MM.1S (cell line): ENCODE data around the gene DIS3L2.
"Not testable (repeated sequence)": the region's sequence is repeated elsewhere in the genome, so short reads cannot be mapped to it uniquely, and the experiment has no call there.

Source experiments
- DNase-seq: peaks from one replicate; pipeline ENCODE4 v3.0.0-alpha.2; 2015
- H2AFZ ChIP-seq: fragments of 300-600 bp; sonication (generic); 2 replicates; pipeline ENCODE4 v1.6.0; 2016; ENCODE audit warnings: antibody characterized with exemption, low read length
- H3F3A ChIP-seq: fragments of 300-600 bp; sonication (generic); 2 replicates; pipeline ENCODE4 v1.6.1; 2016; ENCODE audit warnings: mild to moderate bottlenecking, antibody characterized with exemption, low read length, moderate library complexity, mixed read lengths; ENCODE audit not compliant: insufficient read depth
- H3K27ac ChIP-seq: fragments of 300-600 bp; sonication (generic); 2 replicates; pipeline ENCODE4 v1.5.1; 2016; ENCODE audit warnings: mild to moderate bottlenecking, low read length
- H3K27me3 ChIP-seq: fragments of 300-600 bp; sonication (generic); replicated peaks from 2 replicates; pipeline ENCODE4 v1.6.0; 2016; ENCODE audit warnings: low read length; ENCODE audit not compliant: insufficient read depth
- H3K36me3 ChIP-seq: fragments of 300-600 bp; sonication (generic); replicated peaks from 2 replicates; pipeline ENCODE4 v1.6.1; 2016; ENCODE audit warnings: mild to moderate bottlenecking, low read length, mixed read lengths; ENCODE audit not compliant: insufficient read depth
- H3K4me1 ChIP-seq: fragments of 300-600 bp; sonication (generic); 2 replicates; pipeline ENCODE4 v1.6.1; 2016; ENCODE audit warnings: low read length, mixed read lengths
- H3K4me2 ChIP-seq: fragments of 300-600 bp; sonication (generic); 2 replicates; pipeline ENCODE4 v1.6.0; 2016; ENCODE audit warnings: low read depth, low read length
- H3K4me3 ChIP-seq: fragments of 300-600 bp; sonication (generic); 2 replicates; pipeline ENCODE4 v1.5.1; 2016; ENCODE audit warnings: low read length, mixed read lengths
- H3K79me2 ChIP-seq: fragments of 300-600 bp; sonication (generic); 2 replicates; pipeline ENCODE4 v1.6.1; 2016; ENCODE audit warnings: mixed run types, low read length, mixed read lengths
- H3K9ac ChIP-seq: fragments of 300-600 bp; sonication (generic); 2 replicates; pipeline ENCODE4 v1.6.1; 2016; ENCODE audit warnings: low read length, mixed read lengths
- H3K9me2 ChIP-seq: fragments of 300-600 bp; sonication (generic); replicated peaks from 2 replicates; pipeline ENCODE4 v1.6.1; 2016; ENCODE audit warnings: mild to moderate bottlenecking, low read length, mixed read lengths; ENCODE audit not compliant: insufficient read depth
- H3K9me3 ChIP-seq: fragments of 300-600 bp; sonication (generic); replicated peaks from 2 replicates; pipeline ENCODE4 v1.6.1; 2016; ENCODE audit warnings: mild to moderate bottlenecking, low read length, mixed read lengths; ENCODE audit not compliant: insufficient read depth
- H4K20me1 ChIP-seq: fragments of 300-600 bp; sonication (generic); 2 replicates; pipeline ENCODE4 v1.6.1; 2016; ENCODE audit warnings: mild to moderate bottlenecking, low read length, moderate library complexity, mixed read lengths; ENCODE audit not compliant: insufficient read depth
- EZH2 ChIP-seq: fragments of 300-600 bp; sonication (generic); optimal IDR thresholded peaks from 2 replicates; pipeline ENCODE3; 2017; ENCODE audit warnings: low read depth, mild to moderate bottlenecking, antibody characterized with exemption, low read length, mixed read lengths
- EZH2phosphoT487 ChIP-seq: fragments of 300-600 bp; sonication (generic); IDR thresholded peaks from 2 replicates; pipeline ENCODE4 v1.6.1; 2018; ENCODE audit warnings: antibody characterized with exemption, low read length
- TF ChIP-seq, protein P1 (sequence below): fragments of 300-600 bp; sonication (generic); IDR thresholded peaks from 2 replicates; pipeline ENCODE4 v1.5.1; 2016; ENCODE audit warnings: antibody characterized with exemption, low read length, mixed read lengths

Gene DIS3L2

DNA sequence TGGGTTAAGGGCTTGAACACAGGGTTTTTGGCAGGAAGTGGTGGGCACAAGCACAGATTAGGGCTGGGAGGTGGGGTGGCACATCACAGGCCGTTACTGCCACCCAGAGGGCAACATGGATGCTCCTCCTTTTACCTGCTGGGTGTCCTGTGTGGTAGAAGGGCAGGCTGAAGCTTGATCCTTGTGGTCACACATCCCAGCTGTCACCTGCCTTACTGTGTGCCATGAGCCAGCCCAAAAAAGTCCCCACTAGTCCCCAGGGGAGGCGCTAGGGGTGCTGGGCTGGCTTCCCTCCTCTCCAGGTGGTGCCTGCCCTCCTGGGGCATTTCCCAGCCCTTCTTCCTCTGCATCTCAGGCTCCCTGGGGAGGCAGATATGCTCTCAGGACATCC, 366.5 kb downstream of the DIS3L2 start:
- Histone ChIP-seq H4K20me1 (no peaks in the 10 kb centered on the region), H2AFZ (no peak overlapping the region), H3K27ac (no peak overlapping the region), H3K9me3 (no peaks in the 10 kb centered on the region), H3F3A (no peaks in the 10 kb centered on the region), H3K4me1 (no peaks in the 10 kb centered on the region), H3K9me2 (no peaks in the 10 kb centered on the region), H3K27me3 (no peaks in the 10 kb centered on the region), H3K79me2 (no peaks in the 10 kb centered on the region), H3K36me3 (no peaks in the 10 kb centered on the region), H3K4me3 (no peak overlapping the region), H3K9ac (no peak overlapping the region), H3K4me2 (no peak overlapping the region)
- no peak for TF ChIP-seq EZH2phosphoT487
- TF ChIP-seq EZH2: no peak
- TF ChIP-seq, protein P1, sequence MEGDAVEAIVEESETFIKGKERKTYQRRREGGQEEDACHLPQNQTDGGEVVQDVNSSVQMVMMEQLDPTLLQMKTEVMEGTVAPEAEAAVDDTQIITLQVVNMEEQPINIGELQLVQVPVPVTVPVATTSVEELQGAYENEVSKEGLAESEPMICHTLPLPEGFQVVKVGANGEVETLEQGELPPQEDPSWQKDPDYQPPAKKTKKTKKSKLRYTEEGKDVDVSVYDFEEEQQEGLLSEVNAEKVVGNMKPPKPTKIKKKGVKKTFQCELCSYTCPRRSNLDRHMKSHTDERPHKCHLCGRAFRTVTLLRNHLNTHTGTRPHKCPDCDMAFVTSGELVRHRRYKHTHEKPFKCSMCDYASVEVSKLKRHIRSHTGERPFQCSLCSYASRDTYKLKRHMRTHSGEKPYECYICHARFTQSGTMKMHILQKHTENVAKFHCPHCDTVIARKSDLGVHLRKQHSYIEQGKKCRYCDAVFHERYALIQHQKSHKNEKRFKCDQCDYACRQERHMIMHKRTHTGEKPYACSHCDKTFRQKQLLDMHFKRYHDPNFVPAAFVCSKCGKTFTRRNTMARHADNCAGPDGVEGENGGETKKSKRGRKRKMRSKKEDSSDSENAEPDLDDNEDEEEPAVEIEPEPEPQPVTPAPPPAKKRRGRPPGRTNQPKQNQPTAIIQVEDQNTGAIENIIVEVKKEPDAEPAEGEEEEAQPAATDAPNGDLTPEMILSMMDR: no peak
- DNase-seq: no peak

DNA sequence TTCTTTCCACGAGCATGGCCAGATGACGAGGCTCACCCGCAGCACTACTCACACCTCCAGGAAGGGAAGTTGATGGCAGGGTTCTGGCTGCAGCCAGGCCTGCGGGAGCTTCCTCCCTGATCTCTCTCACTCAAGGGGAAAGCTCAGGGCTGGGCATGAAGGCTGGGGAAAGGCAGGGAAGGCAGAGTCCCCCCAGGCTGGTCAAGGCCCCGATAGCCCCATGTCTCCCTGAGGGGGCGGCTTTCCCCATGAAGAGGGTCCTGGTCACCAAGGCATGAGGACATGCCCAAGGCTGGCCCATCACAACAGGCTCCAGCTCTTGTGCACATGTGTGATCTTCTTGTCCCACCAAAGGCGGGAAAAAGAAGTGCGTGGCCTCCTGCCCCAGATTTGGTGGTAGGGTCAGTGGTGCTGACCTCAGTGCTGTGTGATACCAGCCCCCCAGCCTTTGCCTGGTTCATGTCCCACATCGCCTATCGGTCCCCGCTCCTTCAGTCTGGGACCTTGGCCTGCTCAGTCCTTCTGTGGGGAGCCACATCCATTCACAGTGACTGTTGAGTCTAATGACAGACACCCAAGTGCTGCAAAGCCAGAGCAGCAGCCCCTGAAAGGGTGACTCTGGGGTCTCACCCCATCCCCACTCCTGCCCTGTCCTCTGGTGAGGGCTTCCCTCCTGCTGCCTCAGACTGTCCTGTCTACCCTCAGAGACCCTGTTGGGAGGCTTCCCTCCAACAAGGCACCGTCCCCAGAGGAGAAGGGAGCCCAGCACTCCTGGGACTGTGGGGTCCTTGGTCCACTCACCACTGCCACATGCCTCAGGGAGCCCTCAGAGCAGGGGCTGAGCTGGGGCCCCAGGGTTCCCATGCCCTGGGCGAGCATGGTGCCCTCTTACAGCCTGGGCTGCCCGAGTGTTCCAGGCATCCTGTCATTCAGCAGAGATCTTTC, 367.3 kb downstream of the DIS3L2 start:
- no peaks in the 10 kb centered on the region for H3K9me2 ChIP-seq
- no peak for TF ChIP-seq EZH2phosphoT487
- no peak overlapping the region for H3K9ac ChIP-seq
- no peak overlapping the region for H3K4me3 ChIP-seq
- H3F3A ChIP-seq: no peaks in the 10 kb centered on the region
- no peak overlapping the region for H3K27ac ChIP-seq
- no peak overlapping the region for H3K4me2 ChIP-seq
- no peaks in the 10 kb centered on the region for H3K79me2 ChIP-seq
- no peaks in the 10 kb centered on the region for H3K36me3 ChIP-seq
- H3K27me3 ChIP-seq: no peaks in the 10 kb centered on the region
- no peak for DNase-seq
- no peaks in the 10 kb centered on the region for H3K9me3 ChIP-seq
- no peaks in the 10 kb centered on the region for H3K4me1 ChIP-seq
- H4K20me1 ChIP-seq: no peaks in the 10 kb centered on the region
- no peak overlapping the region for H2AFZ ChIP-seq

DNA sequence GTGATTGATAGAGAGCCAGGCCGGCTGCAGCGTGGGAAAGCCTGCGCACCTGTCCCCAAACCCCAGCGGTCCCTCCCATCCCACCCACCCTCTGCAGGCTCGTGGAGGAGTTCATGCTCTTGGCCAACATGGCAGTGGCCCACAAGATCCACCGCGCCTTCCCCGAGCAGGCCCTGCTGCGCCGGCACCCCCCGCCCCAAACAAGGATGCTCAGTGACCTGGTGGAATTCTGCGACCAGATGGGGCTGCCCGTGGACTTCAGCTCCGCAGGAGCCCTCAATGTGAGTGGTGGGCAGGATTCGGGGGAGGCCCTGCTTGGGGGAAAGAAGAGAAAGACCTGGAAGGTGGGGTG, 368.2 kb downstream of the DIS3L2 start:
- Histone ChIP-seq H3K9ac (no peak overlapping the region), H3K9me3 (no peaks in the 10 kb centered on the region), H3F3A (no peaks in the 10 kb centered on the region), H3K4me1 (no peaks in the 10 kb centered on the region), H3K27ac (no peak overlapping the region), H2AFZ (no peak overlapping the region), H3K36me3 (no peaks in the 10 kb centered on the region), H3K4me3 (no peak overlapping the region), H3K27me3 (no peaks in the 10 kb centered on the region), H3K4me2 (no peak overlapping the region), H3K9me2 (no peaks in the 10 kb centered on the region), H4K20me1 (no peaks in the 10 kb centered on the region), H3K79me2 (no peaks in the 10 kb centered on the region)
- no peak for TF ChIP-seq EZH2phosphoT487
- no peak for DNase-seq

DNA sequence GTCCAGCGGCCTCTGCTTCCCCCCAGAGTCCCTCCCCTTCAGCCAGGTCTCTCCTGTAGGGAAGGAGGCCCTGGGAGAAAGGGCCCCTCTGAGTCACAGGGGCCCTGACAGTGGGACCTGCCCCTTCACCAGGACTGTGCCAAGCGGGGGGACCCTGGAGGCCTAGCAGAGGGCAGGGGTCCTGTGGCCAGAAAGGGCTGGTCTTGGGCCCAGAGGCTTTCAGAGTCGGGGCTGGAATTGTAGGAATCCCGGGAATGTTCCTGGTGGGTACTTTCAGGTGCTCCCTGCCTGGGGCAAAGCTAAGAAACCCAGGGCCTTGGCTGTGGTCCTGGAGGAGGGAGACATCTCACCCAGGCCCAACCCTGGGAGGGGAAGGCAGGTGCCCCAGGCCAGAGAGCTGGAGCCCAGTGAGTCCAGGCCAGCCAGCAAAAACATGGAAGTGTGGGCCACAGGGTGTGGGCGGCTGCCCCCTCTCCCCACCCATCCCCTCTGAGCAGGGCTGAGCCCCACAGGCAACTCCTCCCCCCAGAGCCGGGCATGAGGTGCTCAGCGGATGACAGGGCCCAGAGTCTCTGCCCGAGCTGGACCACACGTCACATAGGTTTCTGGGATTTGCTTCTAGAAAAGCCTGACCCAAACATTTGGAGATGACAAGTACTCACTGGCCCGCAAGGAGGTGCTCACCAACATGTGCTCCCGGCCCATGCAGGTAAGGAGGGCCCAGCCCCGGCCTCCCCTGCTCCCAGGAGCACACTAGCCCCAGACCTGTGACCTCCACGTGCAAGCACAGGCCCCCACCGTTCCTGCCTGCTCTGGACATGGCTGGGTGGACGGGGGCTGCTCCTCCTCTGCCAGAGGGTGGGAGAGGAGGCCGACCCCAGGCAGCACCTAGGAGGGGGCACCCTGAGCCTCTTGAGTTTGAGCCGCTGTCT, 368.8 kb downstream of the DIS3L2 start:
- no peak overlapping the region for H2AFZ ChIP-seq
- H3K9me3 ChIP-seq: no peaks in the 10 kb centered on the region
- H3K27ac ChIP-seq: no peak overlapping the region
- no peak for TF ChIP-seq EZH2phosphoT487
- no peak for TF ChIP-seq EZH2
- TF ChIP-seq, protein P1: no peak
- no peaks in the 10 kb centered on the region for H3K9me2 ChIP-seq
- DNase-seq: no peak
- no peaks in the 10 kb centered on the region for H3K79me2 ChIP-seq
- no peak overlapping the region for H3K4me2 ChIP-seq
- H3K9ac ChIP-seq: no peak overlapping the region
- H3K36me3 ChIP-seq: no peaks in the 10 kb centered on the region
- no peaks in the 10 kb centered on the region for H4K20me1 ChIP-seq
- H3K4me3 ChIP-seq: no peak overlapping the region
- H3K4me1 ChIP-seq: no peaks in the 10 kb centered on the region
- no peaks in the 10 kb centered on the region for H3K27me3 ChIP-seq
- no peaks in the 10 kb centered on the region for H3F3A ChIP-seq

DNA sequence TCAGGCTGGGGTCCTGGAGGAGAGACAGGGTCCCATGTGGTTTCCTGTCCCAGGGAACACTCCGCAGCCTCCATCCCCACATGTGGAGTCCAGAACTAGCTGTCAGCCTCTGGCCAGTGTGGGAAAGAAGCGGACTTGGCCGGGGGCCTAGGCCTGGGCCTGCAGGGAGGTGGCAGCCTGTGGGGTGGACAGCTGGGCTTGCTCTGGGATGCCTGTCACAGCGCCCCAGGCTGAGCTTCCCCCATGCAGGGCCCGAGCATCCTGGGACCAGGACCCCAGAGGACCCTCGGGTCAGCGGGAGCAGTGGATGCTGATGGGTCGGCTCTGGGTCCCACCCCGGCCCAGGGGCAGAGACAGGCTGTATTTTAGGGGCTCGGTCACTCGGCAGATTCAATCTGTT, 369.5 kb downstream of the DIS3L2 start:
- not testable (repeated sequence) for H3K36me3 ChIP-seq, H3K4me1 ChIP-seq, H3K27me3 ChIP-seq, H3K4me3 ChIP-seq, H3K9me3 ChIP-seq, H3K4me2 ChIP-seq, H3K9me2 ChIP-seq, H3K27ac ChIP-seq, H2AFZ ChIP-seq, DNase-seq, H3F3A ChIP-seq, H3K79me2 ChIP-seq, H4K20me1 ChIP-seq, H3K9ac ChIP-seq

DNA sequence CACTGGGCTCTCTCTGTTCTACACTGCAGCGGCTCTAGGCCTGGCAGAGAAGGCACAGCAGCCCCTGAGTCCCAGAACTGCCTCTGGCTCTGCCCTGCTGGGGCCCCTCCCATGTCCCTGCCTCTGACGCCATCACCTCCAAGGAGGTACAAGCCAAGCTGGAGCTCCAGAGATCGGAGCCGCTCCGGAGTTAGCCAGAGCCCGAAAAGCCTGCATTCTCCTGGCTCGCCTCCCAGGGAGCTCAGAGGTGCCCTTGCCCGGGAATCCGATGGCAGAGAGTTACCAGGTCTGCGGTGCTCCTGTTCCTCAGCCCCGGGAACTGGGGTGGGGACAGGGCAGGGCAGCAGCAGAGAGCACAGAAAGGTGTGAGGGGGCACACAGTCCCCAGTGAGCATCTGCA, 370.1 kb downstream of the DIS3L2 start:
- DNase-seq, H3K9me3 ChIP-seq, H3K9ac ChIP-seq, H3K9me2 ChIP-seq, H3K79me2 ChIP-seq, H3K36me3 ChIP-seq, H3K4me1 ChIP-seq, H3K4me3 ChIP-seq, H3K27me3 ChIP-seq, H2AFZ ChIP-seq, H3F3A ChIP-seq, H4K20me1 ChIP-seq, H3K27ac ChIP-seq, H3K4me2 ChIP-seq: not testable (repeated sequence)
